CD4-positive, alpha-beta T cell treated with Interleukin-2 at 100 ng/mL for 4 hours (primary cell): ENCODE data around the gene SLC4A8.

ENCODE experiments used
- DNase-seq: peaks from one replicate; pipeline ENCODE4 v3.0.0-alpha.2; 2020; ENCODE audit warnings: low spot score

The SLC4A8 gene

DNA sequence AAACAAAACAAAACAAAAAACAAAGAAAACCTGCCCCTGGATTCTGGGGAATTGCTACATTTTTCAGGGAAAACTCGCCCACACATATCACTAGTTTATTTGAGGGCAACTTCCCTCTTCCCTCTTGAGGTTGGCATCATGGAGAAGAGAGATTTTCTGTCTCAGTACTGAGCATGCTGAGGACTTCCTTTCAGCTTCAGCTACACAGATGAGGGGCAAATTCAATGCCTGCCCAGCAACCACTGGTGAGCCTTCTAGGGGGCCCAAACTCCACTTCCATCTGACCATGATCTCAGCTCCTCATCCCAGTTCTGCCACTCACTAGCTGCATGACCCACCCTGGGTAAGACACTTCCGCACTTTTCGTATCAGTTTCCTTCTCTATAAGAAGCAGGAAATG lies 103.3 kb downstream of the SLC4A8 start:
- no peak for DNase-seq

DNA sequence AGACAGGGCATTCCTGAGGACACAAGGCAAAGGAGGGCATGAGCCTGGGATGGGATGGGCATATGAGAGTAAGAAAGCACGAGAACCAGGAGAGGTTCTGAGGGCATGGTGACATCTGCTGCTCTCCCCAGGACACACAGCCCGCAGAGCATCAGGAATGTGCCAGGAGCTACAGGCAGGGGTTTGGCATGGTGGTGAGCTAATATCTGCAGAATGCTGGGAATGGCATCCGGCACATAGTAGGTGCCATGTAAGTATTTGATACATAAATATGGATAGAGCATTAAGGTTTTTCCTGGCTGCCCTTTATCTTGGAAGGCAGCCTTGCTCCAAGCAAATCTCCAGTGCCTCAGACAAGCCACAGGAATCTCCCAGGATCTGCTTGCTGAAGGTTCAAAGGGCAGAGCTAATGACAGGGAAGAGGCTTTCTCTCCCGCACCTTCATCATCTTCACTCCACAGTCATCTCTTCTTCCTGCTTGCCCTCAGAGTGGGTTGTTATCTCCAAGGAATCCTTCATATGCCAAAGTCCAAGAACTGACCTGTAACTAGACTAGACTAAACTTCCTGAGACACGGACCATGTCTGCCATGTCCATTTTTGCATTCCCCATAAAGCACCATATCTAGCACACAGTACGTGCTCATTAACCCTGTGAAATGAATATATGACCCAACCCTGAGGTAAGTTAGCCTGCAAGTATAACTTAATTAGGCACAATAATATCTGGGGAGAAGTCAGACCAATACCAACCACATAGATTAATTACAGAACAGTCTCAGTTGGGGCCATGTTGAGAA lies 104.4 kb downstream of the SLC4A8 start:
- DNase-seq: no peak

- no peak for DNase-seq
These were observed 105.0 kb downstream of the SLC4A8 start for GRCh38 chr12:51529651-51529970.

- no peak for DNase-seq
These were observed 105.6 kb downstream of the SLC4A8 start for GRCh38 chr12:51530208-51530607.

DNA sequence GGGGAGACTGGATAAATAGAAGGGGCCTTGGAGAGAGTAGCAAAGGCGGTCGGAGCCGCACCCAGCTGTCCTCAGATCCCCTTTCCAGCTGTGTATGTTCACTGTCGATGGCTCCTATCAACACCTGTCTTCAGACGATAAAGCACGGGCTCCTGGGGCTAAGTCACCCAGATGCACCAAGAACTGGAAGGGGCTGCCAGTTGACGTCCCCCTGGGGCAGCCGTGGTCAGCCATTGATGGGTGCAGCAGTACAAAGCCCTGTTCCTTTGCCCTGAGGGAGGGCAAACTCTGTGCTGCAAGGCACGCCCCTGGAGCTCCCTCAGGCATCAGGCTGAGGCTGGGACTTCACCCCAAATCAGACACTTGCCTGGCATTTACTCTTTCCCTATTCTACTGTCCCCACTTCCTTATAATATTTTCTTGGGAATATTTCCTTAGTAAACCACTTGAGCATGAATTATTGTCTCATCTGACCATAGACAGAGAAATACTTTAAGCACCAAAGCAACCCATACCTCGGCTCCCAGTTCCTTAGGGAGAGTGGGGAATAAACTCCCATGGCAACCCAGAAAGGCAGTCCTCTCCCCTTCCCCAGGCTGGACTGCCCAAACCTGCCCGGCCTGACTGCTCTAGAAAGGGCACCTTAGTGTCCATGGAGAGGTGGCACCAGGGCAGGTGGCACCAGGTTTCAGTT lies 106.8 kb downstream of the SLC4A8 start:
- no peak for DNase-seq

DNA sequence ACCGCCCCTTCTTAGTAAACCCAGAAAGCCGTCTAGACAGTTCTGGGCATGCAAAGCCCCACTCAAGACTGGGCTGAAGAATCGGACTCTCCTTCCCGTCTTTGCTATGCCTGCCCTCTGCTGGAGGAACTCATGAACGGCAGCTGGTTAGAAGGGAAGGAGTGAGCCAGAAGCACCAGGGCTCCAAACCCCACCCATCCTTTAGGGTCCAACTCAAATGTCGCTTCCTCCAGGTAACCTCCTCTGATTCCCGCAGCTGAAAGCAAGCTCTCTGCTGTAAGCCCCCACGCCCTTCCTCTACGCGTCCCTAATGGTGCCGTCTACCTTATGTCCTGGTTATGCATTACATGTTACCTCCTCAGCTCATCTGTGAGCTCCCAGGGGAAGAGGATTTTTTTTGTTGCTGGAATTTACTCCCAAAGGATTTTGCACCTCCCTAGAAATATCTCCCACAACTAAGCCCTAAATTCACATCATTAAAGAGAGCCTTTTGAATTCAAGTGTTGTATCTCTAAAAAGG lies 107.4 kb downstream of the SLC4A8 start:
- peak; percentile 78 for DNase-seq

DNA sequence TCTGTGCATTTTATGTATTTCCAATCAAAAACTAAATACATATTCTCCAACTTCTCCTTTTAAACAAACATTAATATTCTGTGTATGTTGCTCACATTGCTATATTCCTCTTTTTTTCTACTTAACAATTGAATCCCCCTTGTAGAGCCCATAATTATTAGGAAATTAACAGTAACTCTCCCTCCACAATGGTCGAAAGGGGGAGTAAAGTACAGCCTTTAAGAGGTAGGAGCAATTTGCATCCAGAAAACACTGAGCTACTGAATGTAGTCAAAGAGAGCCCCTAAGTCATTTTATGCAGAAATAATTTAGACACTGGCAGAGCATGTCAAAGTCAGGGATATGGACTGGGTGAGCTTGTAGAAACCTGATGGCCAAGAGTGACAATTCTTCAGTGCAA lies 109.2 kb downstream of the SLC4A8 start:
- DNase-seq: no peak

DNA sequence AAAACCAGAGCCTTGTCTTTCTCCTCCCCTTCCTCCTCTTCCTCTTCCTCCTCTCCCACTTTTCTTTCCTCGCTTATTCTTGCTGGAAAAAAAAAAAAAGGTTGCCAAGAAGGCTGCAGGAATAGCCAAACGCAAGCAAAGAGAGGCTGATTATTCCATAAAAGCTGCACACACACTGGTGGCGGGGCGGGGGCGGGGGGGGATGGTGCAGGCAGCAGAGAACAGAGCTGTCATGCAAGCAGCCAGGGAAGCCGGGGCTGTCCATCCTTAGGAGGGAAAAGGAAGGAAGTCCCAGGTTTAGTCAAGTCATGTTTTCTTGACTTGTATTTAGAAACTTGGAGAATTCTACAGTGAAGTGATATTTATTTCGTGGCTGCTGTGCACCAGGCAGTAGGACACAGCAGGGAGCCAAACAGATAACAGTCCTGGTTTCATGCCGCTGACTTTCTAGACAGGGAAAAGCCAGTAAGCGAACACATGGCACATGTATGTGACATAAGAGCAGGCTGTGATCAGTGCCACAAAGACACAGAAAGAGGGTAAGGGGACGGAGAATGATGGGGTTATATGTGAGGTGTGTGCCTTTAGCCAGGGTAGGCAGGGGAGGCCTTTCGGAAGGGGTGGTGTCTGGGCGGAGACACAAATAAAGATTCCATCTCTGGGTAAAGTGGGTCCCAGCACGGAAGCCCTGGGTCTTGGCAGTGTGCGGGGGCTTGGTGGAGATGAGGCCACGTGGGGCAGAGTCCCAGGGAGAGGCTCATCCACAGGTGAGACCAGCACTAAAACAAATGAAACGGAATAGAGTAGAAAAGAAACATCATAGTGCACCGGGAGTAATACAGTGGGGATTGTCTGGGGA lies 109.8 kb downstream of the SLC4A8 start:
- DNase-seq: no peak

DNA sequence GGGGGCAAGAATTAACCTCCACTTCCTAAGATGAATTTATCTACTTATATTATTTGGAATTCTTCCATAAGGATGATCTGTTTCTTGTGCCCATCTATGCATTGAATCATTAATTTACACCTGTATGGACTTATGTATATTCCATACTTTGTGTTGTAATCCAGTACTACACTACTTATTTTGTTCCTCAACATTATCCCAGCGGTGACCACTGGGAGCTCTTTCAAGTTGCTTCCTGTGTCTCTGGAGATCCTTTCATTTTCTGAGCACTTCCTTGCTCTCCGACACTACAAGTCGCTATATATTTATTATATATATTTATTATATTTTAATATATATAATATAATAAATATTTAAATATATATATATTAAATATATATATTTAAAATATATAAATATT lies 111.5 kb downstream of the SLC4A8 start:
- no peak for DNase-seq

- no peak for DNase-seq
These were observed 113.5 kb downstream of the SLC4A8 start for GRCh38 chr12:51538149-51538548.

DNA sequence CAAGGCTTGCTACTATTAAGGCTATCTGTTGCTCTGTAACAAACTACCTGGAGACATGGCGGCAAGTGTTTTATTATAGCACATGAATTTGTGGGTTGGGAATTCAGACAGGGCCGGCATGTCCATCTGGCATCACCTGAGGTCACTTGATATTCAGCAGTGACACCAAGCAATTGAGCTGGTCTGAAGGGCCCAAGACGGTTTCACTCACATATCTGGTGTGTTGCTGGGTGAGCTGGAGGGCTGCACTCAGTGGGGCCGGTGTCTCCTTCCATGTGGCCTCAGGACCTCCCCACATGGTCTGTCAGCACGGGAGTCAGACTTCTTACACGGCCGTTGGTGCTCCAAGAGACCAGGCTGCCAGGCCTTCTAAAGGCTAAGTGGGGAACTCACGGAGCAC lies 114.0 kb downstream of the SLC4A8 start:
- DNase-seq: no peak

DNA sequence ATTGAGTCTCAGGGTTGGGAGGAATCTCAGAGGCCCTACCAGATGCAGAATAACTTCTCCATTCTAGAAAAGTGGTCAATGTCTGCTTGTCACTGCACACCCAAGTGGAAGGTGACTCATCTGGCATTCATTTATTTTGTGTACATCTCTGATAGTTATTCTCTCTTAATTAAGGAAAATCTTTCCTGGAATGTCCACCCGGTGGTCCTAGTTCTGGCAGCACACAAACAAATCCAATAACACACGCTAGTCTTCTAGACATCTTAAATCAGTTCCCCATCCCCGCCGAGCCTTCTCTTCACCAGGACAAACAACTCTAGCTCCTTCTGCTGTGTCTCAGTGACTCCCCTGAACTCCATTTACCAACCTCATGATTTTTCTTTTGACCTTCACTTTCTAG lies 116.4 kb downstream of the SLC4A8 start:
- no peak for DNase-seq

DNA sequence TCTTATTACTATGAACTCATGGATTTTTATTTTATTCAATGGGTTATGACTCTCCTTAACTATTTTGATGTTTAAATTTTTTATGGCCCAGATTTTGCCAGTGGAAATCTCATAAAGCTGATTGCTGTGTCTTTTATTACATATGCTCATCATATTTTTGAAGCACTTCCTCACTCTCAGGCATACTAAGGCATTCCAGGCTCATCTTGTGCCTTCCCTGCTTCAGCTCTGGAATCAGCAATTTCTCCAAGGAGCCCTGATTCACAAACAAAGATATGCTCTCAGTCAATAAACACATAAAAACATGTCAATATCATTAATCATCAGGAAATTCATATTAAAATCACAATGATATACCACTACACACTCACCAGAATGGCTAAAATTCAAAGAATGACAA lies 121.5 kb downstream of the SLC4A8 start:
- no peak for DNase-seq

DNA sequence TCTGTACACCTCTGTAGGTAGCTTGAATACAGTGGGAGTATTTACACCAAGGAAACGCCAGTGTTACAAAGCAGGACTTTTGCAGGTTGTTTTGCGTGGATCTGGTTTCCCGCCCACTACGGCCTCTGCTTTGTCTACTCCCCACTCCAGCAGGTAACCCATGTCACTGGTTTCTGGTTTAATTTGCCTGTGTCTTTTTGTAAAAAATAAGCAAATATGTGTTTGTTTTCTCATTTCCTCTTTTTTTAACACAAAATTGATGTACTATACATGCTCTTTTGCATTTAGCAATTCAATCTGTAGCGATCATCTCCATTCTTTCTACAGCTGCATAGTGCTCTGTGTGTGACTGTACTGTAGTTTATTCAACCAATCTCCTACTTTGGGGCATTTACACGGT lies 123.0 kb downstream of the SLC4A8 start:
- DNase-seq: no peak

DNA sequence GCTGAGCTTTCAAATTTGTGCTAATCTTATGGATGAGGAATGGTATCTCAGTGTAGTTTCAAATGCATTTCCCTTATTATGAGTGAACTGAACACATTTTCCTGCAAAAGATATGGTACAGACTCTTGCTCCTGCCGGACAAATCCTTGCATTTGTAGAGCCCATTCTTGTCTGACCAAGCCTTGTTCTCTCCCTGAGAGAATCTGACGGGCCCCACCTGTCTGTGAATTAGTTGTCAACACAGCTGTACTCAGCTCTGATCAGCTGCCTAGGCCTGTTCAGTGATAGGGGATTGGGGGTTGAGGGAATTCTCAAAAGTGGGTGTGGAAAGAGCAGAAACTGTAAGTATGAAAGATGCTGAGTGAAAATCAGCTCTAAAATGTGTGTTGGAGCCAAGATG lies 123.6 kb downstream of the SLC4A8 start:
- DNase-seq: no peak

DNA sequence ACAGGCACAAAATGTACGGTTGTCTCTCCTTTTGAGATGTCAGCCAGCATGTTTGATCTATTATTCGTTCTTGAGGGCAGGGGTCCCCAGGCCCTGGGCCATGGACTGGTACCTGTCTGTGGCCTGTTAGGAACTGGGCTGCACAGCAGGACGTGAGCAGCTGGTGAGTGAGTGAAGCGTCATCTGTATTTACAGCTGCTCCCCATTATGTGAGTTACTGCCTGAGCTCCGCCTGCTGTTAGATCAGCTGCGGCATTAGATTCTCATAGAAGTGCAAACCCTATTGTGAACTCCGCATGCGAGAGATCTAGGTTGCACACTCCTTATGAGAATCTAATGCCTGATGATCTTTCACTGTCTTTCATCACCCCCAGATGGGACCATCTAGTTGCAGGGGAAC lies 125.0 kb downstream of the SLC4A8 start:
- DNase-seq: no peak
